ENCODE measurements around the gene CHM. TPM values are rescaled to one million over a fixed set of nuclear protein-coding genes. Genes with fewer than 3 reads are reported as not detected.

The CHM gene
- total and polyA plus RNA-seq, 2 of the 8 experiments (the other 6 are each of a cell fraction or from before 2014, with no cell fraction given) = 8.6 to 15.5 TPM

DNA sequence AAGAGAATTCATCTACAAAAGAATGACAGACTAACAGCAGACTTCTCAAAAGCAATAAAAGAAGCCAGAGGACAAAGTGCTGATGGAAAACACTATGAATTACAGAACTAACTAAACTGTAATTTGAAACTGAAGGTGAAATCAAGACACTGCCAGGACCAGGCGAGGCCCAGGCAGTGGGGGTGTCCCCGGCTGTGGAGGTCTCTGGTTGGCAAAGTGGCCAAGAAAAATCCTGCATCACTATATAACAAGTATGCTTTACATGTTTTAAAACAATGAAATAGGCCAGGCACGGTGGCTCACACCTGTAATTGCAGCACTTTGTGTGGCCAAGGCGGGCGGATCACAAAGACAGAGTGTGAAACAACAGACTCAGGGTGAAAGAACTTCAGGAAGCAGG lies 32.9 kb downstream of the CHM start (continued):
- TF ChIP-seq, protein P1, sequence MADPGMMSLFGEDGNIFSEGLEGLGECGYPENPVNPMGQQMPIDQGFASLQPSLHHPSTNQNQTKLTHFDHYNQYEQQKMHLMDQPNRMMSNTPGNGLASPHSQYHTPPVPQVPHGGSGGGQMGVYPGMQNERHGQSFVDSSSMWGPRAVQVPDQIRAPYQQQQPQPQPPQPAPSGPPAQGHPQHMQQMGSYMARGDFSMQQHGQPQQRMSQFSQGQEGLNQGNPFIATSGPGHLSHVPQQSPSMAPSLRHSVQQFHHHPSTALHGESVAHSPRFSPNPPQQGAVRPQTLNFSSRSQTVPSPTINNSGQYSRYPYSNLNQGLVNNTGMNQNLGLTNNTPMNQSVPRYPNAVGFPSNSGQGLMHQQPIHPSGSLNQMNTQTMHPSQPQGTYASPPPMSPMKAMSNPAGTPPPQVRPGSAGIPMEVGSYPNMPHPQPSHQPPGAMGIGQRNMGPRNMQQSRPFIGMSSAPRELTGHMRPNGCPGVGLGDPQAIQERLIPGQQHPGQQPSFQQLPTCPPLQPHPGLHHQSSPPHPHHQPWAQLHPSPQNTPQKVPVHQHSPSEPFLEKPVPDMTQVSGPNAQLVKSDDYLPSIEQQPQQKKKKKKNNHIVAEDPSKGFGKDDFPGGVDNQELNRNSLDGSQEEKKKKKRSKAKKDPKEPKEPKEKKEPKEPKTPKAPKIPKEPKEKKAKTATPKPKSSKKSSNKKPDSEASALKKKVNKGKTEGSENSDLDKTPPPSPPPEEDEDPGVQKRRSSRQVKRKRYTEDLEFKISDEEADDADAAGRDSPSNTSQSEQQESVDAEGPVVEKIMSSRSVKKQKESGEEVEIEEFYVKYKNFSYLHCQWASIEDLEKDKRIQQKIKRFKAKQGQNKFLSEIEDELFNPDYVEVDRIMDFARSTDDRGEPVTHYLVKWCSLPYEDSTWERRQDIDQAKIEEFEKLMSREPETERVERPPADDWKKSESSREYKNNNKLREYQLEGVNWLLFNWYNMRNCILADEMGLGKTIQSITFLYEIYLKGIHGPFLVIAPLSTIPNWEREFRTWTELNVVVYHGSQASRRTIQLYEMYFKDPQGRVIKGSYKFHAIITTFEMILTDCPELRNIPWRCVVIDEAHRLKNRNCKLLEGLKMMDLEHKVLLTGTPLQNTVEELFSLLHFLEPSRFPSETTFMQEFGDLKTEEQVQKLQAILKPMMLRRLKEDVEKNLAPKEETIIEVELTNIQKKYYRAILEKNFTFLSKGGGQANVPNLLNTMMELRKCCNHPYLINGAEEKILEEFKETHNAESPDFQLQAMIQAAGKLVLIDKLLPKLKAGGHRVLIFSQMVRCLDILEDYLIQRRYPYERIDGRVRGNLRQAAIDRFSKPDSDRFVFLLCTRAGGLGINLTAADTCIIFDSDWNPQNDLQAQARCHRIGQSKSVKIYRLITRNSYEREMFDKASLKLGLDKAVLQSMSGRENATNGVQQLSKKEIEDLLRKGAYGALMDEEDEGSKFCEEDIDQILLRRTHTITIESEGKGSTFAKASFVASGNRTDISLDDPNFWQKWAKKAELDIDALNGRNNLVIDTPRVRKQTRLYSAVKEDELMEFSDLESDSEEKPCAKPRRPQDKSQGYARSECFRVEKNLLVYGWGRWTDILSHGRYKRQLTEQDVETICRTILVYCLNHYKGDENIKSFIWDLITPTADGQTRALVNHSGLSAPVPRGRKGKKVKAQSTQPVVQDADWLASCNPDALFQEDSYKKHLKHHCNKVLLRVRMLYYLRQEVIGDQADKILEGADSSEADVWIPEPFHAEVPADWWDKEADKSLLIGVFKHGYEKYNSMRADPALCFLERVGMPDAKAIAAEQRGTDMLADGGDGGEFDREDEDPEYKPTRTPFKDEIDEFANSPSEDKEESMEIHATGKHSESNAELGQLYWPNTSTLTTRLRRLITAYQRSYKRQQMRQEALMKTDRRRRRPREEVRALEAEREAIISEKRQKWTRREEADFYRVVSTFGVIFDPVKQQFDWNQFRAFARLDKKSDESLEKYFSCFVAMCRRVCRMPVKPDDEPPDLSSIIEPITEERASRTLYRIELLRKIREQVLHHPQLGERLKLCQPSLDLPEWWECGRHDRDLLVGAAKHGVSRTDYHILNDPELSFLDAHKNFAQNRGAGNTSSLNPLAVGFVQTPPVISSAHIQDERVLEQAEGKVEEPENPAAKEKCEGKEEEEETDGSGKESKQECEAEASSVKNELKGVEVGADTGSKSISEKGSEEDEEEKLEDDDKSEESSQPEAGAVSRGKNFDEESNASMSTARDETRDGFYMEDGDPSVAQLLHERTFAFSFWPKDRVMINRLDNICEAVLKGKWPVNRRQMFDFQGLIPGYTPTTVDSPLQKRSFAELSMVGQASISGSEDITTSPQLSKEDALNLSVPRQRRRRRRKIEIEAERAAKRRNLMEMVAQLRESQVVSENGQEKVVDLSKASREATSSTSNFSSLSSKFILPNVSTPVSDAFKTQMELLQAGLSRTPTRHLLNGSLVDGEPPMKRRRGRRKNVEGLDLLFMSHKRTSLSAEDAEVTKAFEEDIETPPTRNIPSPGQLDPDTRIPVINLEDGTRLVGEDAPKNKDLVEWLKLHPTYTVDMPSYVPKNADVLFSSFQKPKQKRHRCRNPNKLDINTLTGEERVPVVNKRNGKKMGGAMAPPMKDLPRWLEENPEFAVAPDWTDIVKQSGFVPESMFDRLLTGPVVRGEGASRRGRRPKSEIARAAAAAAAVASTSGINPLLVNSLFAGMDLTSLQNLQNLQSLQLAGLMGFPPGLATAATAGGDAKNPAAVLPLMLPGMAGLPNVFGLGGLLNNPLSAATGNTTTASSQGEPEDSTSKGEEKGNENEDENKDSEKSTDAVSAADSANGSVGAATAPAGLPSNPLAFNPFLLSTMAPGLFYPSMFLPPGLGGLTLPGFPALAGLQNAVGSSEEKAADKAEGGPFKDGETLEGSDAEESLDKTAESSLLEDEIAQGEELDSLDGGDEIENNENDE (IDR thresholded peaks at IDR 0.05; ENCODE audit: insufficient replicate concordance, low read length) = no peak
- no peak for TF ChIP-seq PHF8 (conservative IDR thresholded peaks at IDR 0.05; ENCODE audit: low read depth, low read length)
- no peak for TF ChIP-seq ZNF274 (IDR thresholded peaks at IDR 0.05; ENCODE audit: borderline replicate concordance, extremely low read depth, low read length)
- no peak for TF ChIP-seq FOSL1 (IDR thresholded peaks at IDR 0.05; ENCODE audit: insufficient read depth, low read depth, low read length)
- no peak for TF ChIP-seq CHD2 (IDR thresholded peaks at IDR 0.05; ENCODE audit: low read length)
- no peak for TF ChIP-seq KDM5A (IDR thresholded peaks at IDR 0.05; ENCODE audit: low read length)
- TF ChIP-seq TAF1 (IDR thresholded peaks at IDR 0.05; ENCODE audit: low read depth, low read length) = no peak
- no peak for TF ChIP-seq BCL11A (IDR thresholded peaks at IDR 0.05; ENCODE audit: low read depth in 2 of 2, low read length in 2 of 2)
- no peak for TF ChIP-seq RBBP5 (IDR thresholded peaks at IDR 0.05; ENCODE audit: borderline replicate concordance, low read depth, low read length)
